Astrocyte (in vitro differentiated cells and primary cell): ENCODE data around the gene PEPD. TPM values are rescaled to one million over a fixed set of nuclear protein-coding genes. Genes with fewer than 3 reads are reported as not detected.
A peak's percentile ranks its signal among the peaks of the same experiment; 100 is the strongest.

Experiments used
- DNase-seq: peaks from one replicate; pipeline ENCODE4 v3.0.0-alpha.2; 2010; ENCODE audit warnings: low read depth
- FAIRE-seq: peaks from 2 replicates; lab custom pipeline; 2011; peaks lifted over from hg19 to GRCh38; lab: Jason Lieb, UNC
- H2AFZ ChIP-seq: 2 replicates; pipeline ENCODE4 v1.6.0; 2012; ENCODE audit warnings: low read depth, low read length, inconsistent platforms
- H3K27ac ChIP-seq: 2 replicates; pipeline ENCODE4 v1.5.1; 2011; ENCODE audit warnings: low read depth, low read length, inconsistent platforms
- H3K27me3 ChIP-seq: 2 replicates; pipeline ENCODE4 v1.6.0; 2011; ENCODE audit warnings: low read length, inconsistent platforms; ENCODE audit not compliant: insufficient read depth
- H3K36me3 ChIP-seq: 2 replicates; pipeline ENCODE4 v1.5.1; 2011; ENCODE audit warnings: low read length, inconsistent platforms; ENCODE audit not compliant: insufficient read depth
- H3K4me1 ChIP-seq: 2 replicates; pipeline ENCODE4 v1.5.1; 2011; ENCODE audit warnings: low read length, inconsistent platforms; ENCODE audit not compliant: insufficient read depth
- H3K4me2 ChIP-seq: 2 replicates; pipeline ENCODE4 v1.6.0; 2012; ENCODE audit warnings: low read length, inconsistent platforms
- H3K4me3 ChIP-seq: 2 replicates; pipeline ENCODE4 v1.5.1; 2011; ENCODE audit warnings: low read depth, mild to moderate bottlenecking, low read length, inconsistent platforms; ENCODE audit not compliant: insufficient read depth
- H3K79me2 ChIP-seq: 2 replicates; pipeline ENCODE4 v1.6.0; 2012; ENCODE audit warnings: mild to moderate bottlenecking, low read length, inconsistent platforms; ENCODE audit not compliant: insufficient read depth
- H3K9ac ChIP-seq: 2 replicates; pipeline ENCODE4 v1.6.0; 2012; ENCODE audit warnings: mild to moderate bottlenecking, low read length, inconsistent platforms
- H3K9me3 ChIP-seq: 2 replicates; pipeline ENCODE4 v1.5.1; 2012; ENCODE audit warnings: low read depth, mild to moderate bottlenecking, low read length, inconsistent platforms; ENCODE audit not compliant: insufficient read depth
- H4K20me1 ChIP-seq: 2 replicates; pipeline ENCODE4 v1.6.0; 2012; ENCODE audit warnings: low read length, inconsistent platforms; ENCODE audit not compliant: insufficient read depth
- H3K27ac Mint-ChIP-seq: one replicate; pipeline ENCODE4 v1.8.0; 2021; ENCODE audit warnings: mild to moderate bottlenecking, mixed read lengths; ENCODE audit not compliant: unreplicated experiment
- H3K27me3 Mint-ChIP-seq: one replicate; pipeline ENCODE4 v1.8.0; 2021; ENCODE audit warnings: low read depth, mixed read lengths; ENCODE audit not compliant: unreplicated experiment
- H3K36me3 Mint-ChIP-seq: one replicate; pipeline ENCODE4 v1.8.0; 2021; ENCODE audit warnings: low read depth, mixed read lengths; ENCODE audit not compliant: unreplicated experiment
- H3K4me1 Mint-ChIP-seq: one replicate; pipeline ENCODE4 v1.8.0; 2021; ENCODE audit warnings: low read depth, mixed read lengths; ENCODE audit not compliant: unreplicated experiment
- H3K4me3 Mint-ChIP-seq: one replicate; pipeline ENCODE4 v1.8.0; 2021; ENCODE audit warnings: mild to moderate bottlenecking, moderate library complexity, mixed read lengths; ENCODE audit not compliant: unreplicated experiment
- H3K9me3 Mint-ChIP-seq: one replicate; pipeline ENCODE4 v1.8.0; 2021; ENCODE audit warnings: mild to moderate bottlenecking, mixed read lengths; ENCODE audit not compliant: unreplicated experiment
- CTCF ChIP-seq: IDR thresholded peaks from 2 replicates; pipeline ENCODE4 v1.5.1; 2011; ENCODE audit warnings: low read depth, mild to moderate bottlenecking, inconsistent platforms, low read length, moderate library complexity; ENCODE audit not compliant: insufficient read depth
- EZH2 ChIP-seq: IDR thresholded peaks from 2 replicates; pipeline ENCODE4 v1.6.1; 2012; ENCODE audit warnings: mild to moderate bottlenecking, low read length, inconsistent platforms; ENCODE audit not compliant: insufficient read depth
- total RNA-seq: library from RNA; stranded (reverse); gene quantifications from 2 replicates; pipeline ENCODE4 v1.2.1, GENCODE V29; 2021

Gene PEPD
- total RNA-seq, 1 donor from 2014 or later = 37.9 TPM

GRCh38 chr19:33386361-33386858 is 135.2 kb downstream of the PEPD start:
- Histone ChIP-seq H3K27me3 (no peaks in the 10 kb centered on the region), H3K9me3 (no peaks in the 10 kb centered on the region), H2AFZ (no peak overlapping the region), H3K27ac (no peak overlapping the region), H3K4me2 (no peak overlapping the region), H3K4me1 (no peaks in the 10 kb centered on the region), H3K4me3 (no peak overlapping the region), H3K9ac (no peak overlapping the region), H3K36me3 (no peaks in the 10 kb centered on the region), H3K79me2 (peaks cover 53% of the 10 kb centered on the region), H4K20me1 (peaks cover 93% of the 10 kb centered on the region)
- H3K4me3 Mint-ChIP-seq = peak overlapping the region; percentile 40
- TF ChIP-seq CTCF = no peak
- no peak for TF ChIP-seq EZH2
- no peak overlapping the region for H3K27ac Mint-ChIP-seq
- DNase-seq (no peak), FAIRE-seq (no peak)
- H3K27me3 Mint-ChIP-seq = no peaks in the 10 kb centered on the region
- H3K9me3 Mint-ChIP-seq = no peaks in the 10 kb centered on the region
- no peaks in the 10 kb centered on the region for H3K4me1 Mint-ChIP-seq
- H3K36me3 Mint-ChIP-seq = peaks cover 5% of the 10 kb centered on the region

- no peaks in the 10 kb centered on the region for H3K4me1 ChIP-seq
- Mint-ChIP-seq H3K9me3 (no peaks in the 10 kb centered on the region), H3K27me3 (no peaks in the 10 kb centered on the region), H3K4me1 (no peaks in the 10 kb centered on the region), H3K4me3 (no peak overlapping the region), H3K27ac (no peak overlapping the region), H3K36me3 (peaks cover 8% of the 10 kb centered on the region)
- no peak overlapping the region for H3K4me3 ChIP-seq
- no peak for TF ChIP-seq EZH2
- no peak for TF ChIP-seq CTCF
- no peak for FAIRE-seq
- DNase-seq = no peak
- H3K27me3 ChIP-seq = no peaks in the 10 kb centered on the region
- peaks cover 57% of the 10 kb centered on the region for H3K79me2 ChIP-seq
- H3K9ac ChIP-seq = no peak overlapping the region
- H4K20me1 ChIP-seq = peaks cover 93% of the 10 kb centered on the region
- no peaks in the 10 kb centered on the region for H3K36me3 ChIP-seq
- no peak overlapping the region for H3K4me2 ChIP-seq
- no peak overlapping the region for H3K27ac ChIP-seq
- no peaks in the 10 kb centered on the region for H3K9me3 ChIP-seq
- no peak overlapping the region for H2AFZ ChIP-seq
Observed at GRCh38 chr19:33385956-33386355, 135.6 kb downstream of the PEPD start.

- Histone ChIP-seq H3K4me2 (no peak overlapping the region), H4K20me1 (peaks cover 93% of the 10 kb centered on the region), H3K4me3 (no peak overlapping the region), H3K27ac (no peak overlapping the region), H3K9ac (no peak overlapping the region), H3K36me3 (no peaks in the 10 kb centered on the region), H3K4me1 (no peaks in the 10 kb centered on the region), H3K27me3 (no peaks in the 10 kb centered on the region), H3K9me3 (no peaks in the 10 kb centered on the region), H2AFZ (no peak overlapping the region), H3K79me2 (peaks cover 67% of the 10 kb centered on the region)
- Mint-ChIP-seq H3K4me1 (no peaks in the 10 kb centered on the region), H3K36me3 (peaks cover 9% of the 10 kb centered on the region), H3K4me3 (no peak overlapping the region), H3K9me3 (no peaks in the 10 kb centered on the region), H3K27ac (no peak overlapping the region), H3K27me3 (no peaks in the 10 kb centered on the region)
- no peak for DNase-seq
- TF ChIP-seq EZH2 (no peak), CTCF (no peak)
- no peak for FAIRE-seq
Observed at GRCh38 chr19:33384983-33385382, 136.6 kb downstream of the PEPD start.
